ENCODE results near the gene ARHGAP9.

GRCh38 chr12:57470286-57470969 is 9.2 kb downstream of the ARHGAP9 start:
- no peak for TF ChIP-seq POLR2A (IDR thresholded peaks at IDR 0.05; ENCODE audit: control extremely low read depth in 1 of 2, low read depth in 2 of 2, low read length in 2 of 2)
- no peak for TF ChIP-seq CREB1 (IDR thresholded peaks at IDR 0.05)
- TF ChIP-seq CTCF (IDR thresholded peaks at IDR 0.05; ENCODE audit: control extremely low read depth in 1 of 3, insufficient read depth in 1 of 3, low read depth in 1 of 3, low read length in 3 of 3), result no peak
- TF ChIP-seq CBX5 (IDR thresholded peaks at IDR 0.05; ENCODE audit: low read depth, low read length), result no peak
- no peak for TF ChIP-seq EP300 (IDR thresholded peaks at IDR 0.05; ENCODE audit: borderline replicate concordance in 1 of 2, low read depth in 2 of 2, low read length in 2 of 2)
- TF ChIP-seq CHD2 (IDR thresholded peaks at IDR 0.05; ENCODE audit: low read length), result no peak
- TF ChIP-seq RAD21 (IDR thresholded peaks at IDR 0.05 in 1 of 2, conservative IDR thresholded peaks at IDR 0.05 in 1 of 2; ENCODE audit: low read depth in 2 of 2, low read length in 2 of 2), result no peak
- TF ChIP-seq SIX5 (IDR thresholded peaks at IDR 0.05; ENCODE audit: low read depth, low read length), result no peak

Measured in H1 (cell line).